Fibroblast of lung (primary cell): ENCODE data around the gene SLC49A4. TPM values are rescaled to one million over a fixed set of nuclear protein-coding genes. Genes with fewer than 3 reads are reported as not detected.

Source experiments
- DNase-seq, 2 donors: peaks; one replicate each; pipeline versions ENCODE4 v3.0.0 to v3.0.0-alpha.2; 2010; ENCODE audit warnings: low read depth in 2 of 2
- H2AFZ ChIP-seq: 2 replicates; pipeline ENCODE4 v1.5.1; 2012; ENCODE audit warnings: low read length, control low read depth, inconsistent platforms
- H3K27ac ChIP-seq: 2 replicates; pipeline ENCODE4 v1.5.1; 2011; ENCODE audit warnings: low read length, control low read depth; ENCODE audit not compliant: insufficient read depth
- H3K27me3 ChIP-seq: 2 replicates; pipeline ENCODE4 v1.5.1; 2011; ENCODE audit warnings: mild to moderate bottlenecking, low read length; ENCODE audit not compliant: control insufficient read depth, insufficient read depth
- H3K36me3 ChIP-seq: 2 replicates; pipeline ENCODE4 v1.5.1; 2011; ENCODE audit warnings: low read length; ENCODE audit not compliant: control insufficient read depth, insufficient read depth
- H3K4me1 ChIP-seq: 2 replicates; pipeline ENCODE4 v1.5.1; 2011; ENCODE audit warnings: low read length; ENCODE audit not compliant: control insufficient read depth, insufficient read depth; ENCODE audit errors: extremely low read depth
- H3K4me2 ChIP-seq: 2 replicates; pipeline ENCODE4 v1.5.1; 2011; ENCODE audit warnings: low read length, control low read depth; ENCODE audit not compliant: insufficient read depth; ENCODE audit errors: extremely low read depth
- H3K4me3 ChIP-seq, 4 experiments: fragments of 200-600 bp in 1 of 4; sonication (generic) in 1 of 4; replicated peaks in 1 of 4; 2 replicates each; pipeline ENCODE4 v1.5.1; 2011 to 2016; ENCODE audit warnings: low read length in 4 of 4, low read depth in 3 of 4, mild to moderate bottlenecking in 3 of 4, control low read depth in 2 of 4, inconsistent platforms in 1 of 4, mixed read lengths in 1 of 4; ENCODE audit not compliant: insufficient read depth in 1 of 4; ENCODE audit errors: control extremely low read depth in 1 of 4
- H3K79me2 ChIP-seq: 2 replicates; pipeline ENCODE4 v1.5.1; 2012; ENCODE audit warnings: mild to moderate bottlenecking, low read length, inconsistent platforms; ENCODE audit not compliant: control insufficient read depth, insufficient read depth
- H3K9ac ChIP-seq: 2 replicates; pipeline ENCODE4 v1.5.1; 2011; ENCODE audit warnings: mild to moderate bottlenecking, low read length, control low read depth; ENCODE audit not compliant: insufficient read depth
- H3K9me3 ChIP-seq: 2 replicates; pipeline ENCODE4 v1.5.1; 2012; ENCODE audit warnings: low read depth, low read length; ENCODE audit not compliant: control insufficient read depth, insufficient read depth
- H4K20me1 ChIP-seq: 2 replicates; pipeline ENCODE4 v1.5.1; 2011; ENCODE audit warnings: low read length; ENCODE audit not compliant: control insufficient read depth, insufficient read depth; ENCODE audit errors: extremely low read depth
- EZH2 ChIP-seq: IDR thresholded peaks from 2 replicates; pipeline ENCODE4 v1.5.1; 2012; ENCODE audit warnings: low read length, control low read depth, mild to moderate bottlenecking; ENCODE audit errors: missing control alignments
- polyA plus RNA-seq, 2 donors: library from polyadenylated mRNA; depleted of rRNA in 1 of 2; stranded (reverse) in 1 of 2; unstranded in 1 of 2; fragments of >200 nt; gene quantifications; 2 replicates each; pipeline ENCODE4 v1.2.1, GENCODE V29; 2011 to 2012; ENCODE audit warnings: missing spikeins in 1 of 2
- total RNA-seq: library from RNA; depleted of rRNA; stranded (reverse); fragments of >200 nt; gene quantifications from 2 replicates; pipeline ENCODE4 v1.2.1, GENCODE V29; 2014
- TF ChIP-seq, protein P1 (sequence below), 2 donors: IDR thresholded peaks in 1 of 2; conservative IDR thresholded peaks in 1 of 2; 1 replicate in 1 of 2; 2 replicates in 1 of 2; pipeline ENCODE4 v1.5.1; 2011 to 2012; ENCODE audit warnings: low read length in 2 of 2, control low read depth in 1 of 2, inconsistent platforms in 1 of 2, low read depth in 1 of 2, mild to moderate bottlenecking in 1 of 2

Gene SLC49A4
- total and polyA plus RNA-seq, 2 donors (not counting 1 experiment from before 2014, with no cell fraction given) = 14.5 to 20.6 TPM

DNA sequence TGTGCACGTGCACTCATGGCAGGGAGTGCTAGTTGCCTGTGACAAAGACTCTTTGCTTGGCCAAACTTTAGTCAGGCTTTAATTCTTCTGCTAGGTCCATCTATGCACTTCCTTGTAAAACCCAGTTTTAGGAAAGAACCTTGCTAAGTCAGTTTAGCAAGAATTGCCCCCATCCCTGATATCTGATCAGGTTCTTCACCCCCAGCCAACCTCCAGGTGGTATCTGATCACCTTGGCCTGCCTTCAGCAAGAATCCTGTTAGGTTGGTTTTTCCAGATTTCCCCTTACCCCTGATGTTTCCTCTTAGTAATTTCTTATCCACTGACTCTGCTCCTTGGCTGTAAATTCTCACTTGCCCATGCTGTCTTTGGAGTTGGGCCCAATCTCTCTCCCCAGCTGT is 9.6 kb upstream of the SLC49A4 start:
- no peak overlapping the region for H3K27ac ChIP-seq
- TF ChIP-seq, protein P1, sequence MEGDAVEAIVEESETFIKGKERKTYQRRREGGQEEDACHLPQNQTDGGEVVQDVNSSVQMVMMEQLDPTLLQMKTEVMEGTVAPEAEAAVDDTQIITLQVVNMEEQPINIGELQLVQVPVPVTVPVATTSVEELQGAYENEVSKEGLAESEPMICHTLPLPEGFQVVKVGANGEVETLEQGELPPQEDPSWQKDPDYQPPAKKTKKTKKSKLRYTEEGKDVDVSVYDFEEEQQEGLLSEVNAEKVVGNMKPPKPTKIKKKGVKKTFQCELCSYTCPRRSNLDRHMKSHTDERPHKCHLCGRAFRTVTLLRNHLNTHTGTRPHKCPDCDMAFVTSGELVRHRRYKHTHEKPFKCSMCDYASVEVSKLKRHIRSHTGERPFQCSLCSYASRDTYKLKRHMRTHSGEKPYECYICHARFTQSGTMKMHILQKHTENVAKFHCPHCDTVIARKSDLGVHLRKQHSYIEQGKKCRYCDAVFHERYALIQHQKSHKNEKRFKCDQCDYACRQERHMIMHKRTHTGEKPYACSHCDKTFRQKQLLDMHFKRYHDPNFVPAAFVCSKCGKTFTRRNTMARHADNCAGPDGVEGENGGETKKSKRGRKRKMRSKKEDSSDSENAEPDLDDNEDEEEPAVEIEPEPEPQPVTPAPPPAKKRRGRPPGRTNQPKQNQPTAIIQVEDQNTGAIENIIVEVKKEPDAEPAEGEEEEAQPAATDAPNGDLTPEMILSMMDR (conservative IDR thresholded peaks at IDR 0.05 in 1 of 2, IDR thresholded peaks at IDR 0.05 in 1 of 2; ENCODE audit: low read depth in 1 of 2, low read length in 2 of 2) = no peak
- no peak for TF ChIP-seq EZH2

DNA sequence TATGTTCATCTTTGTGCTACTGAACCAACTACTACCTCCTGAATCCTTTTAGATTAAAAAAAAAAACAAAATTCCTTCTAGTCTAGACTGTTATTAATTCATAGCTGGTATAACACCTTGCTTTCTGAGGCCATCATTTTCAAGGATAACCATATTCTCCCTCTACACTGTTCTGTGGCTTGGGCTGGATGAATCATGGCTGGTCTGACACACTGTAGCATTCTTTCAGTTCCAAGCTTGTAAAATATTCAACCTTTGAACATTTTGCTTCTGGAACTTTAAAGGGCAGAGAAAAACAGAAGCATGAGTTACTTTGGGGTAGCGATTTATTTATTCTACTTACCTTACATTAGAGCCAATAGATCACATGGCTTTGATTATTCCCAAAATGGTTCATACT is 8.8 kb upstream of the SLC49A4 start:
- Histone ChIP-seq H3K4me1 (peaks cover 4% of the 10 kb centered on the region), H3K27ac (no peak overlapping the region), H3K4me3 (no peak overlapping the region), H3K9ac (no peak overlapping the region), H3K36me3 (no peaks in the 10 kb centered on the region), H4K20me1 (no peaks in the 10 kb centered on the region), H3K4me2 (no peak overlapping the region), H2AFZ (no peak overlapping the region), H3K79me2 (no peaks in the 10 kb centered on the region), H3K9me3 (no peaks in the 10 kb centered on the region), H3K27me3 (no peaks in the 10 kb centered on the region)
- TF ChIP-seq EZH2 = no peak
- TF ChIP-seq, protein P1 (conservative IDR thresholded peaks at IDR 0.05 in 1 of 2, IDR thresholded peaks at IDR 0.05 in 1 of 2; ENCODE audit: low read depth in 1 of 2, low read length in 2 of 2) = no peak
- peak; percentile 29 to 83 for DNase-seq

More for the DNA sequence above, 9.6 kb upstream of the SLC49A4 start:
- Histone ChIP-seq H2AFZ (no peak overlapping the region), H3K79me2 (no peaks in the 10 kb centered on the region), H3K4me2 (no peak overlapping the region), H3K4me3 (no peak overlapping the region), H3K36me3 (no peaks in the 10 kb centered on the region), H3K4me1 (peaks cover 4% of the 10 kb centered on the region), H4K20me1 (no peaks in the 10 kb centered on the region), H3K9me3 (no peaks in the 10 kb centered on the region), H3K27me3 (no peaks in the 10 kb centered on the region), H3K9ac (no peak overlapping the region)
- no peak for DNase-seq

DNA sequence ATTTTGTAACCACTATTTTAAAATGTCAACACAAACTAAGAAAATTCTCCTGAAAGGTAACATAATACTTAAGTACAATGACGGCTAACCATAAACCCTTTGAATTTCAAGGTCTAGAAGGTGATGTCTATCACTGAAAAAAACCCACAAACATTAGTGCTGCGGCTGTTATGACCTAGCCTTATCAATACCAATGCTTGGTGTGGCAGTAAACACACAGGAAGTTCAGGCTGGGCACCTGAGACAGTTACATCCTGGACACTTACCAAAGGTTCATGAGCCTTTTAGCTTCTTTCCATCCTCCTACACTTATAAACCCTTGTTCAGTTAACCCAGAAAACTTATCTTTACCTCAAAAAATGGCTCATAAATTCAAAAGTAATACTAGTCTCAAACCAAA is 7.0 kb upstream of the SLC49A4 start:
- H3K79me2 ChIP-seq = no peaks in the 10 kb centered on the region
- no peak overlapping the region for H3K27ac ChIP-seq
- H3K4me2 ChIP-seq = no peak overlapping the region
- H3K9ac ChIP-seq = no peak overlapping the region
- H3K27me3 ChIP-seq = no peaks in the 10 kb centered on the region
- TF ChIP-seq, protein P1 (conservative IDR thresholded peaks at IDR 0.05 in 1 of 2, IDR thresholded peaks at IDR 0.05 in 1 of 2; ENCODE audit: low read depth in 1 of 2, low read length in 2 of 2) = no peak
- TF ChIP-seq EZH2 = no peak
- no peaks in the 10 kb centered on the region for H3K36me3 ChIP-seq
- peaks cover 4% of the 10 kb centered on the region for H3K4me1 ChIP-seq
- no peaks in the 10 kb centered on the region for H3K9me3 ChIP-seq
- no peak for DNase-seq
- no peaks in the 10 kb centered on the region for H4K20me1 ChIP-seq
- H2AFZ ChIP-seq = no peak overlapping the region
- H3K4me3 ChIP-seq = no peak overlapping the region
